HCT116 (cell line): Measurements from ENCODE around the gene SCFD2. TPM values are rescaled to one million over a fixed set of nuclear protein-coding genes. Genes with fewer than 3 reads are reported as not detected.

ENCODE experiments used
- ATAC-seq: fragments of 200-7000 bp; cut with Tn5 transposase; 2 replicates; pipeline ENCODE4 v1.9.1; 2020; ENCODE audit warnings: mild to moderate bottlenecking, moderate library complexity
- BruUV-seq: library from RNA; stranded (reverse); fragments of 400-500 nt; replicated peaks from 2 replicates; lab custom pipeline; 2021; lab: Mats Ljungman, UMichigan
- CTCF ChIA-PET: fragments of 300-600 bp; sonication (Branson Sonifier 250); formaldehyde crosslinking; loops from one replicate; lab custom pipeline; 2021; ENCODE audit warnings: antibody characterized with exemption; lab: Charles Lee
- POLR2A ChIA-PET: fragments of 300-600, 350-600 bp; sonication (Branson Sonifier 250); formaldehyde crosslinking; loops from one replicate; lab custom pipeline; 2021; ENCODE audit warnings: antibody characterized with exemption; lab: Charles Lee
- RAD21 ChIA-PET, 2 experiments: fragments of 300-600 bp; sonication (Branson Sonifier 250); formaldehyde crosslinking; loops; one replicate each; lab custom pipeline; 2023; ENCODE audit warnings: low total read pairs in 2 of 2; ENCODE audit not compliant: uncharacterized antibody in 2 of 2, unreplicated experiment in 2 of 2, low non-redundant PET in 1 of 2; lab: Charles Lee
- DNase-seq: peaks from one replicate; pipeline ENCODE4 v3.0.0-alpha.2; 2010; ENCODE audit warnings: low read depth, low spot score
- H2AFZ ChIP-seq: fragments of 200-600 bp; shearing (Covaris generic), sonication (generic); 2 replicates; pipeline ENCODE4 v1.6.1; 2017; ENCODE audit warnings: low read depth, mixed run types, mixed read lengths, antibody characterized with exemption, low read length; ENCODE audit not compliant: poor library complexity, severe bottlenecking
- H3K27ac ChIP-seq: 2 replicates; pipeline ENCODE4 v1.5.1; 2012; ENCODE audit warnings: low read depth, low read length
- H3K27me3 ChIP-seq: fragments of 200-600 bp; sonication (generic); 2 replicates; pipeline ENCODE4 v1.6.1; 2016; ENCODE audit warnings: mixed run types, low read length, mixed read lengths; ENCODE audit not compliant: insufficient read depth
- H3K36me3 ChIP-seq, 2 experiments: fragments of 200-500 bp in 1 of 2; fragments of 200-600 bp in 1 of 2; sonication (Bioruptor generic) in 1 of 2; sonication (generic) in 1 of 2; 2 replicates each; pipeline versions ENCODE4 v1.5.1 to v1.6.1; 2014 to 2016; ENCODE audit warnings: low read length in 2 of 2, inconsistent platforms in 1 of 2, mixed read lengths in 1 of 2, mixed run types in 1 of 2; ENCODE audit not compliant: insufficient read depth in 2 of 2, control insufficient read depth in 1 of 2
- H3K4me1 ChIP-seq, 2 experiments: fragments of 200-600 bp in 1 of 2; sonication (generic) in 1 of 2; 2 replicates each; pipeline versions ENCODE4 v1.5.1 to v1.6.1; 2012 to 2017; ENCODE audit warnings: low read length in 2 of 2, inconsistent platforms in 1 of 2, mild to moderate bottlenecking in 1 of 2, mixed read lengths in 1 of 2, mixed run types in 1 of 2, moderate library complexity in 1 of 2; ENCODE audit not compliant: insufficient read depth in 2 of 2, control insufficient read depth in 1 of 2
- H3K4me2 ChIP-seq: fragments of 200-600 bp; sonication (generic); 2 replicates; pipeline ENCODE4 v1.6.1; 2017; ENCODE audit warnings: mixed run types, low read length, mixed read lengths
- H3K4me3 ChIP-seq, 2 experiments: fragments of 200-600 bp in 1 of 2; sonication (generic) in 1 of 2; replicated peaks in 1 of 2; 2 replicates each; pipeline ENCODE4 v1.5.1; 2011 to 2016; ENCODE audit warnings: low read length in 2 of 2, control low read depth in 1 of 2, low read depth in 1 of 2, mild to moderate bottlenecking in 1 of 2, mixed read lengths in 1 of 2, mixed run types in 1 of 2
- H3K79me2 ChIP-seq: fragments of 200-600 bp; sonication (generic); 2 replicates; pipeline ENCODE4 v1.6.1; 2017; ENCODE audit warnings: mild to moderate bottlenecking, mixed run types, low read length, moderate library complexity, mixed read lengths; ENCODE audit not compliant: insufficient read depth
- H3K9ac ChIP-seq: fragments of 200-600 bp; sonication (generic); 2 replicates; pipeline ENCODE4 v1.6.1; 2016; ENCODE audit warnings: low read length, mixed read lengths
- H3K9me2 ChIP-seq: fragments of 200-600 bp; sonication (generic), shearing (Covaris generic); 2 replicates; pipeline ENCODE4 v1.6.1; 2017; ENCODE audit warnings: mixed run types, mild to moderate bottlenecking, moderate library complexity; ENCODE audit not compliant: insufficient read depth
- H3K9me3 ChIP-seq, 2 experiments: fragments of 200-500 bp in 1 of 2; fragments of 200-600 bp in 1 of 2; sonication (Bioruptor generic) in 1 of 2; sonication (generic) in 1 of 2; 2 replicates each; pipeline ENCODE4 v1.6.1; 2014 to 2017; ENCODE audit warnings: low read length in 2 of 2, mixed read lengths in 2 of 2, inconsistent platforms in 1 of 2, low read depth in 1 of 2, mild to moderate bottlenecking in 1 of 2, mixed run types in 1 of 2, moderate library complexity in 1 of 2; ENCODE audit not compliant: control insufficient read depth in 1 of 2, insufficient read depth in 1 of 2
- H4K20me1 ChIP-seq: fragments of 200-600 bp; sonication (generic), shearing (Covaris generic); 2 replicates; pipeline ENCODE4 v1.6.1; 2017; ENCODE audit warnings: mixed run types, mild to moderate bottlenecking, moderate library complexity; ENCODE audit not compliant: insufficient read depth
- ATF3 ChIP-seq: IDR thresholded peaks from 2 replicates; pipeline ENCODE4 v1.6.1; 2012
- CBX3 ChIP-seq: IDR thresholded peaks from 2 replicates; pipeline ENCODE4 v1.6.1; 2012; ENCODE audit warnings: low read depth
- EGR1 ChIP-seq: IDR thresholded peaks from 2 replicates; pipeline ENCODE4 v1.6.1; 2012; ENCODE audit warnings: low read depth
- EZH2phosphoT487 ChIP-seq: fragments of 200-600 bp; IDR thresholded peaks from 2 replicates; pipeline ENCODE4 v1.6.1; 2018; ENCODE audit warnings: antibody characterized with exemption, borderline replicate concordance
- FOSL1 ChIP-seq: IDR thresholded peaks from 2 replicates; pipeline ENCODE4 v1.6.1; 2012; ENCODE audit warnings: low read depth
- JUND ChIP-seq: IDR thresholded peaks from 2 replicates; pipeline ENCODE4 v1.6.1; 2012
- POLR2A ChIP-seq: IDR thresholded peaks from 2 replicates; pipeline ENCODE4 v1.7.0; 2011; ENCODE audit warnings: borderline replicate concordance; ENCODE audit not compliant: insufficient read depth, insufficient read length; ENCODE audit errors: extremely low read depth
- POLR2AphosphoS5 ChIP-seq: IDR thresholded peaks from 2 replicates; pipeline ENCODE4 v1.6.1; 2011; ENCODE audit warnings: mild to moderate bottlenecking, low read depth, low read length, moderate library complexity
- REST ChIP-seq: IDR thresholded peaks from 2 replicates; pipeline ENCODE4 v1.6.1; 2012; ENCODE audit warnings: low read depth
- SIN3A ChIP-seq: IDR thresholded peaks from 2 replicates; pipeline ENCODE4 v1.6.1; 2012; ENCODE audit warnings: low read depth
- TCF7L2 ChIP-seq: IDR thresholded peaks from 2 replicates; pipeline ENCODE4 v1.7.0; 2011; ENCODE audit warnings: borderline replicate concordance, inconsistent platforms; ENCODE audit not compliant: insufficient read depth, insufficient read length; ENCODE audit errors: extremely low read depth
- ZFX ChIP-seq: fragments of 450-650 bp; IDR thresholded peaks from 2 replicates; pipeline ENCODE4 v1.6.1; 2017
- ZNF274 ChIP-seq: fragments of 200-500 bp; sonication (Bioruptor generic); IDR thresholded peaks from 2 replicates; pipeline ENCODE4 v1.6.1; 2014; ENCODE audit warnings: mild to moderate bottlenecking, low read depth, low read length, inconsistent platforms
- intact Hi-C: fragments of 100-400 bp; cut with micrococcal nuclease; formaldehyde crosslinking; loops from 2 replicates; pipeline ENCODE4 v1.10.0; 2022
- total RNA-seq: library from RNA; stranded (reverse); gene quantifications from one replicate; pipeline ENCODE4 v1.2.1, GENCODE V29; 2021; ENCODE audit not compliant: unreplicated experiment

SCFD2 gene
- total RNA-seq, 1 experiment from 2014 or later, result 13.6 TPM

- intact Hi-C loops, result no loop called here
- no peaks in the 10 kb centered on the region for H3K4me1 ChIP-seq
- RAD21 ChIA-PET, result no interaction called here
- H3K79me2 ChIP-seq, result no peaks in the 10 kb centered on the region
- H3K27ac ChIP-seq, result no peak overlapping the region
- H3K4me2 ChIP-seq, result no peak overlapping the region
- no peaks in the 10 kb centered on the region for H3K36me3 ChIP-seq
- TF ChIP-seq TCF7L2 (no peak), POLR2A (no peak), REST (no peak), ATF3 (no peak), SIN3A (no peak), ZFX (no peak), FOSL1 (no peak), CBX3 (no peak), EZH2phosphoT487 (no peak), POLR2AphosphoS5 (no peak), ZNF274 (no peak), EGR1 (no peak), JUND (no peak)
- H2AFZ ChIP-seq, result no peak overlapping the region
- no peaks in the 10 kb centered on the region for H4K20me1 ChIP-seq
- BruUV-seq, result no TSS peak
- ATAC-seq (no peak), DNase-seq (no peak)
- CTCF ChIA-PET, result no interaction called here
- no peaks in the 10 kb centered on the region for H3K9me2 ChIP-seq
- H3K9me3 ChIP-seq, result no peaks in the 10 kb centered on the region
- POLR2A ChIA-PET, result no interaction called here
- H3K9ac ChIP-seq, result no peak overlapping the region
- H3K27me3 ChIP-seq, result no peaks in the 10 kb centered on the region
- no peak overlapping the region for H3K4me3 ChIP-seq
Observed at GRCh38 chr4:53152467-53152866, 213.4 kb downstream of the SCFD2 start.
